Psoas muscle (tissue), 8 donors: Measurements from ENCODE around the gene PPP1R12A. TPM values are rescaled to one million over a fixed set of nuclear protein-coding genes. Genes with fewer than 3 reads are reported as not detected.

Experiments
- ATAC-seq, 4 donors: fragments of 200-7000 bp; cut with Tn5 transposase; one replicate each; pipeline ENCODE4 v1.9.1; 2020; ENCODE audit warnings: moderate library complexity in 3 of 4, mild to moderate bottlenecking in 2 of 4
- DNase-seq, 2 donors: peaks; one replicate each; pipeline ENCODE4 v3.0.0-alpha.2; 2020
- H3K27ac ChIP-seq: fragments of 200-600 bp; one replicate; pipeline ENCODE4 v1.8.0; 2022
- H3K27me3 ChIP-seq, 3 donors: fragments of 200-600 bp in 1 of 3; one replicate each; pipeline versions ENCODE4 v1.6.1 to v1.8.0; 2013 to 2022; ENCODE audit warnings: low read length in 2 of 3, mild to moderate bottlenecking in 2 of 3, moderate library complexity in 1 of 3; ENCODE audit not compliant: insufficient read depth in 3 of 3
- H3K36me3 ChIP-seq, 2 donors: fragments of 200-600 bp in 1 of 2; one replicate each; pipeline versions ENCODE4 v1.6.1 to v1.8.0; 2013 to 2022; ENCODE audit warnings: low read depth in 1 of 2, mild to moderate bottlenecking in 1 of 2, moderate library complexity in 1 of 2; ENCODE audit not compliant: insufficient read depth in 1 of 2
- H3K4me1 ChIP-seq: fragments of 200-600 bp; one replicate; pipeline ENCODE4 v1.8.0; 2022
- H3K4me3 ChIP-seq: fragments of 200-600 bp; one replicate; pipeline ENCODE4 v1.8.0; 2022; ENCODE audit warnings: mild to moderate bottlenecking
- H3K9me3 ChIP-seq: fragments of 200-600 bp; one replicate; pipeline ENCODE4 v1.8.0; 2022
- WGBS, 3 donors: extraction: QIAGEN DNeasy Blood & Tissue Kit; methylation state at CpG; one replicate each; pipeline versions ENCODE4 v1.1.6 to v1.1.7; 2013; 5-methylcytosine and 5-hydroxymethylcytosine counted together
- intact Hi-C, 2 donors: fragments of 100-400 bp; cut with DNase I; formaldehyde crosslinking; loops; one replicate each; pipeline versions ENCODE4 v1.11.0 to v1.14.2; 2022
- polyA plus RNA-seq, 3 donors: library from polyadenylated mRNA; stranded (reverse); fragments of 200-250 nt; gene quantifications; one replicate each; pipeline ENCODE4 v1.2.3, GENCODE V29; 2013
- total RNA-seq, 4 donors: library from RNA; stranded (reverse); fragmentation: NEBNext Ultra II Directional in 2 of 4; extraction: Animal tissue kit (Norgen Biotek cat#: 25700) in 2 of 4; gene quantifications; one replicate each; pipeline versions ENCODE4 v1.2.1 to v1.2.4, GENCODE V29; 2021 to 2023
- TF ChIP-seq, protein P1 (sequence below): fragments of 200-600 bp; IDR thresholded peaks from one replicate; pipeline ENCODE4 v1.8.0; 2022; ENCODE audit warnings: antibody characterized with exemption
- donor health status: healthy with polysubstance abuse.
- donor health status: DM: no; HTN: no; CAD: no; lungs with moderate emphysema.
- donor health status: Bipolar disorder and iron deficiency.
- donor health status: healthy.
- donor health status: DM: yes; HTN: yes; CAD: no.
- donor health status: DM: no; HTN: no; CAD: no.
- donor health status: DM: no; HTN: no; CAD: no.
- donor health status: DM: yes; HTN: yes; CAD: no.

Gene PPP1R12A
- total and polyA plus RNA-seq, 7 donors: 9.5 to 51.2 (median 37.8) TPM

- Histone ChIP-seq H3K4me1 (no peaks in the 10 kb centered on the region), H3K27me3 (no peaks in the 10 kb centered on the region), H3K27ac (no peak overlapping the region), H3K36me3 (no peaks in the 10 kb centered on the region), H3K4me3 (no peak overlapping the region), H3K9me3 (no peaks in the 10 kb centered on the region)
- no peak for DNase-seq
- ATAC-seq: no peak
- 89 to 93% (median 92%) methylated on average over 1 of the region's 1 CpG for WGBS, 3 donors
- TF ChIP-seq, protein P1, sequence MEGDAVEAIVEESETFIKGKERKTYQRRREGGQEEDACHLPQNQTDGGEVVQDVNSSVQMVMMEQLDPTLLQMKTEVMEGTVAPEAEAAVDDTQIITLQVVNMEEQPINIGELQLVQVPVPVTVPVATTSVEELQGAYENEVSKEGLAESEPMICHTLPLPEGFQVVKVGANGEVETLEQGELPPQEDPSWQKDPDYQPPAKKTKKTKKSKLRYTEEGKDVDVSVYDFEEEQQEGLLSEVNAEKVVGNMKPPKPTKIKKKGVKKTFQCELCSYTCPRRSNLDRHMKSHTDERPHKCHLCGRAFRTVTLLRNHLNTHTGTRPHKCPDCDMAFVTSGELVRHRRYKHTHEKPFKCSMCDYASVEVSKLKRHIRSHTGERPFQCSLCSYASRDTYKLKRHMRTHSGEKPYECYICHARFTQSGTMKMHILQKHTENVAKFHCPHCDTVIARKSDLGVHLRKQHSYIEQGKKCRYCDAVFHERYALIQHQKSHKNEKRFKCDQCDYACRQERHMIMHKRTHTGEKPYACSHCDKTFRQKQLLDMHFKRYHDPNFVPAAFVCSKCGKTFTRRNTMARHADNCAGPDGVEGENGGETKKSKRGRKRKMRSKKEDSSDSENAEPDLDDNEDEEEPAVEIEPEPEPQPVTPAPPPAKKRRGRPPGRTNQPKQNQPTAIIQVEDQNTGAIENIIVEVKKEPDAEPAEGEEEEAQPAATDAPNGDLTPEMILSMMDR: no peak
- intact Hi-C loops: loop anchor here in 1 of 2 donors (1.0 to 10.0 kb wide), 2 partner anchors 51 to 420 kb away; no protein-coding TSS in a partner anchor
Measured at GRCh38 chr12:79765157-79765556, 169.7 kb downstream of the PPP1R12A start.

GRCh38 chr12:79764641-79765040 is 170.3 kb downstream of the PPP1R12A start:
- WGBS, 3 donors: 84 to 92% (median 85%) methylated on average over 3 of the region's 3 CpGs
- Histone ChIP-seq H3K27me3 (no peaks in the 10 kb centered on the region), H3K27ac (no peak overlapping the region), H3K4me1 (no peaks in the 10 kb centered on the region), H3K9me3 (no peaks in the 10 kb centered on the region), H3K36me3 (no peaks in the 10 kb centered on the region), H3K4me3 (no peak overlapping the region)
- DNase-seq (no peak), ATAC-seq (no peak)
- TF ChIP-seq, protein P1: no peak
- intact Hi-C loops: loop anchor here in 1 of 2 donors (1.0 to 10.0 kb wide), 2 partner anchors 50 to 420 kb away; no protein-coding TSS in a partner anchor

- Histone ChIP-seq H3K36me3 (no peaks in the 10 kb centered on the region), H3K4me3 (no peak overlapping the region), H3K9me3 (no peaks in the 10 kb centered on the region), H3K27me3 (no peaks in the 10 kb centered on the region), H3K27ac (no peak overlapping the region), H3K4me1 (no peaks in the 10 kb centered on the region)
- ATAC-seq: peak in 1 of 4 donors; percentile 41
- DNase-seq: no peak
- TF ChIP-seq, protein P1: no peak
- 74 to 81% (median 76%) methylated on average over 5 of the region's 5 CpGs for WGBS, 3 donors
- intact Hi-C loops: loop anchor here in 1 of 2 donors (10.0 kb wide), 1 partner anchor 421 kb away; no protein-coding TSS in a partner anchor
Measured at GRCh38 chr12:79763766-79764452, 171.0 kb downstream of the PPP1R12A start.

DNA sequence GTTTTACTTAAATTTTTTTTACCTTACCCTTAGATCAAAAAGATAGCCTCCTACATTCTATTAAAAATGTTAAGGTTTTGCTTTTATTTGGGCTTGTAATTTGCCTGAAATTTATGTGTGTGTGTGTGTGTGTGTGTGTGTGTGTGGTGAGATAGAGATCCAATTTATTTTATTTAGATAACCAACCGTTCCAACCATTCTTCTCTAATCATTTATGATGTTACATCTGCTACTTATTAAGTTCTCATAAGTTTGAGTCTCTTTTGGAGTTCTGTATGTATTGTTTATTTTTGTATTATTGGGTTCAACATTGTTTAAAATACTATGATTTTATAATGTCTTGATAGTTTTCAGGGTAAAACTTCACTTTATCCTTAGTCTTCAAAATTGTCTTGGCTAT is 173.6 kb downstream of the PPP1R12A start:
- intact Hi-C loops: loop anchor here in 1 of 2 donors (10.0 kb wide), 1 partner anchor 423 kb away; no protein-coding TSS in a partner anchor
- WGBS, 3 donors: 67 to 75% (median 68%) methylated on average over 1 of the region's 1 CpG
- no peak overlapping the region for H3K4me3 ChIP-seq

More for the DNA sequence above, 173.6 kb downstream of the PPP1R12A start:
- ATAC-seq (no peak), DNase-seq (no peak)
- Histone ChIP-seq H3K27me3 (peaks cover 0 to 2% (median 0%) of the 10 kb centered on the region in 3 donors), H3K4me1 (no peaks in the 10 kb centered on the region), H3K27ac (no peak overlapping the region), H3K9me3 (peaks cover 7% of the 10 kb centered on the region), H3K36me3 (no peaks in the 10 kb centered on the region)
- TF ChIP-seq, protein P1: no peak
